GM23338 (cell line): ENCODE data around the gene MYO9A. TPM values are rescaled to one million over a fixed set of nuclear protein-coding genes. Genes with fewer than 3 reads are reported as not detected.

Experiments
- ATAC-seq: fragments of 200-7000 bp; cut with Tn5 transposase; 3 replicates; pipeline ENCODE4 v1.9.1; 2020
- DNase-seq: peaks from one replicate; pipeline ENCODE4 v3.0.0-alpha.2; 2015; ENCODE audit warnings: low spot score
- H2AFZ ChIP-seq: fragments of 200-600 bp; sonication (generic); 2 replicates; pipeline ENCODE4 v1.8.0; 2016; ENCODE audit warnings: antibody characterized with exemption, mild to moderate bottlenecking, moderate library complexity
- H3F3A ChIP-seq: fragments of 200-600 bp; sonication (generic); replicated peaks from 2 replicates; pipeline ENCODE4 v1.8.0; 2017; ENCODE audit warnings: antibody characterized with exemption, mixed run types, low read depth
- H3K27ac ChIP-seq: fragments of 200-600 bp; sonication (generic); 2 replicates; pipeline ENCODE4 v1.6.1; 2016; ENCODE audit warnings: low read depth
- H3K27me3 ChIP-seq: fragments of 200-600 bp; sonication (generic); 2 replicates; pipeline ENCODE4 v1.8.0; 2016; ENCODE audit warnings: mild to moderate bottlenecking, mixed run types, moderate library complexity; ENCODE audit not compliant: insufficient read depth
- H3K36me3 ChIP-seq: fragments of 200-600 bp; sonication (generic); 2 replicates; pipeline ENCODE4 v1.8.0; 2016; ENCODE audit warnings: mild to moderate bottlenecking; ENCODE audit not compliant: insufficient read depth
- H3K4me1 ChIP-seq: fragments of 200-600 bp; sonication (generic); 2 replicates; pipeline ENCODE4 v1.8.0; 2016; ENCODE audit warnings: mild to moderate bottlenecking, moderate library complexity; ENCODE audit not compliant: insufficient read depth
- H3K4me2 ChIP-seq: fragments of 200-600 bp; sonication (generic); 2 replicates; pipeline ENCODE4 v1.7.1; 2017; ENCODE audit warnings: mixed run types
- H3K4me3 ChIP-seq: fragments of 200-600 bp; sonication (generic); 2 replicates; pipeline ENCODE4 v1.6.1; 2016; ENCODE audit warnings: mixed run types
- H3K79me2 ChIP-seq: fragments of 200-600 bp; sonication (generic); replicated peaks from 2 replicates; pipeline ENCODE4 v1.8.0; 2017; ENCODE audit warnings: mild to moderate bottlenecking; ENCODE audit not compliant: insufficient read depth
- H3K9me2 ChIP-seq: fragments of 200-600 bp; sonication (generic); 2 replicates; pipeline ENCODE4 v1.8.0; 2017; ENCODE audit not compliant: insufficient read depth
- H4K20me1 ChIP-seq: fragments of 200-600 bp; sonication (generic); replicated peaks from 2 replicates; pipeline ENCODE4 v1.8.0; 2017; ENCODE audit warnings: mild to moderate bottlenecking; ENCODE audit not compliant: insufficient read depth
- H3K27ac Mint-ChIP-seq: 2 replicates; pipeline ENCODE4 v1.8.0; 2020; ENCODE audit warnings: inconsistent platforms, mild to moderate bottlenecking, moderate library complexity, mixed read lengths
- H3K27me3 Mint-ChIP-seq: 3 replicates; pipeline ENCODE4 v1.8.0; 2022; ENCODE audit warnings: low read depth, mild to moderate bottlenecking, moderate library complexity, mixed read lengths, inconsistent platforms; ENCODE audit not compliant: insufficient read depth, poor library complexity
- H3K36me3 Mint-ChIP-seq: 3 replicates; pipeline ENCODE4 v1.8.0; 2021; ENCODE audit warnings: low read depth, mild to moderate bottlenecking, inconsistent platforms, moderate library complexity, mixed read lengths
- H3K4me1 Mint-ChIP-seq: 3 replicates; pipeline ENCODE4 v1.8.0; 2020; ENCODE audit warnings: mild to moderate bottlenecking, inconsistent platforms, mixed read lengths
- H3K4me3 Mint-ChIP-seq: 3 replicates; pipeline ENCODE4 v1.8.0; 2021; ENCODE audit warnings: moderate library complexity, mild to moderate bottlenecking, inconsistent platforms, mixed read lengths
- H3K9me3 Mint-ChIP-seq: 3 replicates; pipeline ENCODE4 v1.8.0; 2020; ENCODE audit warnings: moderate library complexity, mild to moderate bottlenecking, inconsistent platforms, mixed read lengths
- CREB1 ChIP-seq: fragments of 250-450 bp; sonication (Bioruptor Pico); IDR thresholded peaks from 2 replicates; pipeline ENCODE4 v1.5.0; 2020; ENCODE audit warnings: low read depth, mild to moderate bottlenecking, moderate library complexity
- CTCF ChIP-seq, 2 experiments: fragments of 200-600 bp in 1 of 2; sonication (generic) in 1 of 2; conservative IDR thresholded peaks; 2 replicates each; pipeline versions ENCODE4 v1.5.1 to v1.6.1; 2016 to 2017; ENCODE audit warnings: antibody characterized with exemption in 2 of 2, low read depth in 2 of 2, mild to moderate bottlenecking in 2 of 2, moderate library complexity in 1 of 2
- ETS1 ChIP-seq: IDR thresholded peaks from 2 replicates; pipeline ENCODE4 v1.6.1; 2016; ENCODE audit warnings: antibody characterized with exemption
- EZH2 ChIP-seq: fragments of 200-600 bp; sonication (generic); IDR thresholded peaks from one replicate; pipeline ENCODE4 v1.8.0; 2017; ENCODE audit warnings: antibody characterized with exemption, mild to moderate bottlenecking, low read depth; ENCODE audit not compliant: unreplicated experiment
- EZH2phosphoT487 ChIP-seq: fragments of 200-600 bp; sonication (generic); IDR thresholded peaks from one replicate; pipeline ENCODE4 v1.8.1; 2018; ENCODE audit warnings: antibody characterized with exemption; ENCODE audit not compliant: unreplicated experiment
- JUNB ChIP-seq: IDR thresholded peaks from one replicate; pipeline ENCODE4 v1.6.1; 2016; ENCODE audit warnings: antibody characterized with exemption; ENCODE audit not compliant: unreplicated experiment
- NANOG ChIP-seq: IDR thresholded peaks from 2 replicates; pipeline ENCODE4 v1.6.1; 2016; ENCODE audit warnings: antibody characterized with exemption, borderline replicate concordance
- POLR2AphosphoS5 ChIP-seq: IDR thresholded peaks from 2 replicates; pipeline ENCODE4 v1.6.1; 2016; ENCODE audit warnings: antibody characterized with exemption, low read depth
- REST ChIP-seq: IDR thresholded peaks from one replicate; pipeline ENCODE4 v1.6.1; 2018; ENCODE audit warnings: antibody characterized with exemption; ENCODE audit not compliant: unreplicated experiment
- STAT1 ChIP-seq: IDR thresholded peaks from one replicate; pipeline ENCODE4 v1.6.1; 2016; ENCODE audit warnings: antibody characterized with exemption; ENCODE audit not compliant: unreplicated experiment
- ZNF114 ChIP-seq: fragments of 250-450 bp; sonication (Bioruptor Pico); IDR thresholded peaks from 2 replicates; pipeline ENCODE4 v1.5.0; 2020; ENCODE audit warnings: mild to moderate bottlenecking, moderate library complexity
- ZNF331 ChIP-seq: fragments of 250-450 bp; sonication (Bioruptor Pico); IDR thresholded peaks from 2 replicates; pipeline ENCODE4 v1.5.0; 2020; ENCODE audit warnings: low read depth, mild to moderate bottlenecking, moderate library complexity
- ZNF462 ChIP-seq: fragments of 250-450 bp; sonication (Bioruptor Pico); IDR thresholded peaks from 2 replicates; pipeline ENCODE4 v1.5.0; 2020; ENCODE audit warnings: mild to moderate bottlenecking, moderate library complexity
- polyA plus RNA-seq: library from polyadenylated mRNA; unstranded; fragments of >200 nt; fragmentation: Nextera tagmentation; extraction: Ambion mirVana; gene quantifications from 2 replicates; pipeline ENCODE4 v1.2.1, GENCODE V29; 2016
- total RNA-seq: library from RNA; depleted of rRNA; stranded (reverse); fragments of >200 nt; shearing (Covaris generic); gene quantifications from 2 replicates; pipeline ENCODE4 v1.2.3, GENCODE V29; 2014

The MYO9A gene
- total and polyA plus RNA-seq, 2 experiments from 2014 or later, result 11.6 to 32.8 TPM

GRCh38 chr15:71893691-71894090, 224.3 kb downstream of the MYO9A start:
- Histone ChIP-seq H3K27me3 (no peaks in the 10 kb centered on the region), H3F3A (no peaks in the 10 kb centered on the region), H3K79me2 (no peaks in the 10 kb centered on the region), H3K9me2 (no peaks in the 10 kb centered on the region), H3K27ac (no peak overlapping the region), H3K36me3 (no peaks in the 10 kb centered on the region), H2AFZ (no peak overlapping the region), H3K4me3 (no peak overlapping the region), H4K20me1 (no peaks in the 10 kb centered on the region), H3K4me1 (no peaks in the 10 kb centered on the region), H3K4me2 (no peak overlapping the region)
- H3K27me3 Mint-ChIP-seq, result no peaks in the 10 kb centered on the region
- ATAC-seq (no peak), DNase-seq (no peak)
- 0 out of 3 replicates have a peak, but pooled peaks cover under 1% of the 10 kb centered on the region for H3K36me3 Mint-ChIP-seq
- H3K4me3 Mint-ChIP-seq, result no peak overlapping the region
- H3K9me3 Mint-ChIP-seq, result no peaks in the 10 kb centered on the region
- no peak overlapping the region for H3K27ac Mint-ChIP-seq
- TF ChIP-seq POLR2AphosphoS5 (no peak), ETS1 (no peak), EZH2 (no peak), EZH2phosphoT487 (no peak), REST (no peak), ZNF114 (no peak), ZNF331 (CRISPR knock-in tag) (no peak), CREB1 (no peak), JUNB (no peak), NANOG (no peak), ZNF462 (no peak), STAT1 (no peak), CTCF (conservative IDR thresholded peaks at IDR 0.05; ENCODE audit: low read depth in 2 of 2) (no peak)
- no peaks in the 10 kb centered on the region for H3K4me1 Mint-ChIP-seq
